ENCODE data around the gene NUTM1. TPM values are rescaled to one million over a fixed set of nuclear protein-coding genes. Genes with fewer than 3 reads are reported as not detected.

Gene NUTM1
- total and polyA plus RNA-seq, 2 donors (not counting 1 experiment from before 2014, with no cell fraction given), result not detected

GRCh38 chr15:34297059-34297458 is 46.1 kb upstream of the NUTM1 start:
- Histone ChIP-seq H3K4me3 (ENCODE audit: control extremely low read depth in 1 of 5, extremely low read depth in 1 of 5, insufficient read depth in 1 of 5, low read depth in 2 of 5, low read length in 4 of 5) (no peak overlapping the region), H3K4me1 (ENCODE audit: control insufficient read depth in 2 of 2, insufficient read depth in 2 of 2, low read length in 2 of 2) (peaks cover 6 to 15% of the 10 kb centered on the region in 2 donors), H3K4me2 (replicated peaks; ENCODE audit: low read depth, low read length, poor library complexity, severe bottlenecking) (peak overlapping the region; percentile 0), H3K9ac (ENCODE audit: low read length) (no peak overlapping the region), H2AFZ (ENCODE audit: insufficient read depth, low read depth, low read length, poor library complexity, severe bottlenecking) (no peak overlapping the region), H3K9me3 (ENCODE audit: control extremely low read depth in 1 of 3, control insufficient read depth in 2 of 3, insufficient read depth in 1 of 3, low read length in 2 of 3) (no peaks in the 10 kb centered on the region), H3K27ac (ENCODE audit: low read length in 2 of 2) (no peak overlapping the region), H3K79me2 (ENCODE audit: control insufficient read depth, insufficient read depth, low read length) (peaks cover 93% of the 10 kb centered on the region), H3K27me3 (replicated peaks in 1 of 4; ENCODE audit: control extremely low read depth in 1 of 4, control insufficient read depth in 3 of 4, insufficient read depth in 4 of 4, low read length in 3 of 4) (no peaks in the 10 kb centered on the region), H3K36me3 (replicated peaks in 1 of 2; ENCODE audit: control extremely low read depth in 1 of 2, control insufficient read depth in 1 of 2, extremely low read depth in 1 of 2, insufficient read depth in 2 of 2, low read length in 1 of 2) (peaks cover 0 to 10% of the 10 kb centered on the region in 2 experiments), H4K20me1 (ENCODE audit: control insufficient read depth, insufficient read depth, low read length, poor library complexity, severe bottlenecking) (peaks cover 80% of the 10 kb centered on the region)
- no peaks in the 10 kb centered on the region for H3K9me3 Mint-ChIP-seq (ENCODE audit: insufficient read depth)
- DNase-seq (no peak), ATAC-seq (ENCODE audit: low read depth) (no peak)
- intact Hi-C loops (cut with micrococcal nuclease), result no loop called here
- no peak for TF ChIP-seq CTCF (IDR thresholded peaks at IDR 0.05)
- no peak for TF ChIP-seq EZH2 (IDR thresholded peaks at IDR 0.05; ENCODE audit: borderline replicate concordance, insufficient read depth, low read depth, low read length, poor library complexity, severe bottlenecking)
- ChIA-PET CTCF (no interaction called here), POLR2A (no interaction called here)
- H3K4me1 Mint-ChIP-seq, result peaks cover 43% of the 10 kb centered on the region
- H3K27me3 Mint-ChIP-seq, result no peaks in the 10 kb centered on the region
- WGBS (ENCODE audit: insufficient coverage), result no CpG with 5 or more reads among the region's 1 CpG
- H3K27ac Mint-ChIP-seq, result no peak overlapping the region
- H3K4me3 Mint-ChIP-seq, result no peak overlapping the region

DNA sequence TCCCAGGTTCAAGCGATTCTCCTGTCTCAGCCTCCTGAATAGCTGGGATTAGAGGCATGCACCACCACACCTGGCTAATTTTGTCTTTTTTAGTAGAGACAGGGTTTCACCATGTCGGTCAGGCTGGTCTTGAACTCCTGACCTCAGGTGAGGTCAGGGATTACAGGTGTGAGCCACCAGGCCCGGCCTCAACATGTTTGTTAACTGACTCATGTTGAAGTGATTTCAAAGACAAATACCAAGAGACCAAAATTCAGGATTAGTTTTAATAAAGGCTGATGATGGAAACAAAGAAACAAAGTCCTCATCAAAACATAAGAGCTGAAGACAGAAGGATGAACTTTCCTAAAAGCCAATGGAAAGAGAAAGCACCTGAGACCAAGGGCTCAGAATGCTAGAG is 42.1 kb upstream of the NUTM1 start:
- H3K36me3 ChIP-seq (replicated peaks in 1 of 2; ENCODE audit: control extremely low read depth in 1 of 2, control insufficient read depth in 1 of 2, extremely low read depth in 1 of 2, insufficient read depth in 2 of 2, low read length in 1 of 2), result peaks cover 0 to 4% of the 10 kb centered on the region in 2 experiments
- DNase-seq, result no peak
- H3K27me3 Mint-ChIP-seq, result no peaks in the 10 kb centered on the region
- no peak overlapping the region for H3K4me2 ChIP-seq (replicated peaks; ENCODE audit: low read depth, low read length, poor library complexity, severe bottlenecking)
- H3K4me3 ChIP-seq (ENCODE audit: control extremely low read depth in 1 of 5, extremely low read depth in 1 of 5, insufficient read depth in 1 of 5, low read depth in 2 of 5, low read length in 4 of 5), result no peak overlapping the region
- H4K20me1 ChIP-seq (ENCODE audit: control insufficient read depth, insufficient read depth, low read length, poor library complexity, severe bottlenecking), result peaks cover 59% of the 10 kb centered on the region
- H3K4me1 ChIP-seq (ENCODE audit: control insufficient read depth in 2 of 2, insufficient read depth in 2 of 2, low read length in 2 of 2), result peaks cover 8 to 28% of the 10 kb centered on the region in 2 donors
- peaks cover 92% of the 10 kb centered on the region for H3K79me2 ChIP-seq (ENCODE audit: control insufficient read depth, insufficient read depth, low read length)
- no peaks in the 10 kb centered on the region for H3K27me3 ChIP-seq (replicated peaks in 1 of 4; ENCODE audit: control extremely low read depth in 1 of 4, control insufficient read depth in 3 of 4, insufficient read depth in 4 of 4, low read length in 3 of 4)
- no peak overlapping the region for H3K9ac ChIP-seq (ENCODE audit: low read length)
- H3K27ac Mint-ChIP-seq, result no peak overlapping the region
- H2AFZ ChIP-seq (ENCODE audit: insufficient read depth, low read depth, low read length, poor library complexity, severe bottlenecking), result no peak overlapping the region
- ATAC-seq (ENCODE audit: low read depth), result no peak
- H3K4me1 Mint-ChIP-seq, result peaks cover 63% of the 10 kb centered on the region
- CTCF ChIA-PET, result interaction anchor here (0.8 kb wide), 1 partner anchor 18 kb away, joined by 3 read pairs; no protein-coding TSS in a partner anchor
- WGBS (ENCODE audit: insufficient coverage), result 100% methylated on average over 2 of the region's 3 CpGs
- H3K9me3 ChIP-seq (ENCODE audit: control extremely low read depth in 1 of 3, control insufficient read depth in 2 of 3, insufficient read depth in 1 of 3, low read length in 2 of 3), result no peaks in the 10 kb centered on the region
- no peak for TF ChIP-seq CTCF (IDR thresholded peaks at IDR 0.05)
- no peaks in the 10 kb centered on the region for H3K9me3 Mint-ChIP-seq (ENCODE audit: insufficient read depth)
- no peak overlapping the region for H3K4me3 Mint-ChIP-seq
- intact Hi-C loops (cut with micrococcal nuclease), result loop anchor here (10.0 kb wide), 1 partner anchor 46 kb away; no protein-coding TSS in a partner anchor
- POLR2A ChIA-PET, result no interaction called here
- no peak overlapping the region for H3K27ac ChIP-seq (ENCODE audit: low read length in 2 of 2)

Measured in B cell (primary cell).